Measurements from ENCODE around the gene EPHA8. TPM values are rescaled to one million over a fixed set of nuclear protein-coding genes. Genes with fewer than 3 reads are reported as not detected.

Gene EPHA8
- total and polyA plus RNA-seq, 2 of the 4 experiments (the other 2 are of a cell fraction) = not detected

DNA sequence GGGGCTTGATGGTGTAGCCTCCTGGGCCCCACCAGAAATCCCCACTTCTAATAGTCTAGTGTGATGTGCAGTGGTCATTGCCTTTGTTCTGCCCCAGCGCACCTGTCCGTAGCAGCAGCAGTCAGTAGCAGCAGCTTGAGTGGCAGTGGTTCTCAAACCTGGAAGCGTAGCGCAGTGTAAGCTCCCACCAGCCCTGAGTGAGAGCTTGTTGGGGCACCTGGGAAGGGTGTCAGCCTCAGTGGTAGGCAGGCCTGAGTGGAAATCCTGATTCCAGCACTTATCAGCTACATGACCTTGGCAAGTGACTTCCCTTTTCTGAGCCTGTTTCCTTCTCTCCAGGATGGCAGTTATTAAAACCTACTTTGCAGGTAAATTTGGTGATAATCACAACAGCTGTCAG is 41.6 kb upstream of the EPHA8 start:
- 0 out of 2 replicates have a peak, but pooled peaks cover 2% of the 10 kb centered on the region for H3K9me1 ChIP-seq (ENCODE audit: insufficient read depth, low read length)
- H4K20me1 ChIP-seq (ENCODE audit: insufficient read depth, low read length) = no peaks in the 10 kb centered on the region
- no peak for DNase-seq
- 100% methylated on average over 2 of the region's 4 CpGs; no CpG with 5 or more reads in 1 of the 2 experiments for WGBS, 2 experiments (ENCODE audit: extremely low coverage in 2 of 2, insufficient read length in 1 of 2)
- POLR2A ChIA-PET (ENCODE audit: unreplicated experiment) = no interaction called here
- H3K36me3 ChIP-seq (ENCODE audit: control insufficient read depth, insufficient read depth, low read length) = peaks cover 55% of the 10 kb centered on the region
- TF ChIP-seq RAD21 (IDR thresholded peaks at IDR 0.05; ENCODE audit: low read length) (no peak), NFE2L2 (IDR thresholded peaks at IDR 0.05; ENCODE audit: low read depth, low read length) (no peak), BHLHE40 (IDR thresholded peaks at IDR 0.05; ENCODE audit: low read depth, low read length) (no peak), RFX5 (IDR thresholded peaks at IDR 0.05; ENCODE audit: low read depth, low read length) (no peak), POLR2A (IDR thresholded peaks at IDR 0.05; ENCODE audit: low read depth, low read length) (no peak), MAZ (IDR thresholded peaks at IDR 0.05; ENCODE audit: borderline replicate concordance, low read depth, low read length) (no peak), FOS (IDR thresholded peaks at IDR 0.05; ENCODE audit: low read depth, low read length) (no peak), RCOR1 (IDR thresholded peaks at IDR 0.05; ENCODE audit: insufficient replicate concordance, low read length) (no peak), SMC3 (IDR thresholded peaks at IDR 0.05; ENCODE audit: low read depth, low read length) (no peak), MXI1 (IDR thresholded peaks at IDR 0.05; ENCODE audit: borderline replicate concordance, low read depth, low read length) (no peak)
- TF ChIP-seq, protein P1, sequence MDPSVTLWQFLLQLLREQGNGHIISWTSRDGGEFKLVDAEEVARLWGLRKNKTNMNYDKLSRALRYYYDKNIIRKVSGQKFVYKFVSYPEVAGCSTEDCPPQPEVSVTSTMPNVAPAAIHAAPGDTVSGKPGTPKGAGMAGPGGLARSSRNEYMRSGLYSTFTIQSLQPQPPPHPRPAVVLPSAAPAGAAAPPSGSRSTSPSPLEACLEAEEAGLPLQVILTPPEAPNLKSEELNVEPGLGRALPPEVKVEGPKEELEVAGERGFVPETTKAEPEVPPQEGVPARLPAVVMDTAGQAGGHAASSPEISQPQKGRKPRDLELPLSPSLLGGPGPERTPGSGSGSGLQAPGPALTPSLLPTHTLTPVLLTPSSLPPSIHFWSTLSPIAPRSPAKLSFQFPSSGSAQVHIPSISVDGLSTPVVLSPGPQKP (IDR thresholded peaks at IDR 0.05; ENCODE audit: borderline replicate concordance, low read depth, low read length) = no peak
- TF ChIP-seq, protein P2, sequence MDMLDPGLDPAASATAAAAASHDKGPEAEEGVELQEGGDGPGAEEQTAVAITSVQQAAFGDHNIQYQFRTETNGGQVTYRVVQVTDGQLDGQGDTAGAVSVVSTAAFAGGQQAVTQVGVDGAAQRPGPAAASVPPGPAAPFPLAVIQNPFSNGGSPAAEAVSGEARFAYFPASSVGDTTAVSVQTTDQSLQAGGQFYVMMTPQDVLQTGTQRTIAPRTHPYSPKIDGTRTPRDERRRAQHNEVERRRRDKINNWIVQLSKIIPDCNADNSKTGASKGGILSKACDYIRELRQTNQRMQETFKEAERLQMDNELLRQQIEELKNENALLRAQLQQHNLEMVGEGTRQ (IDR thresholded peaks at IDR 0.05; ENCODE audit: low read depth, low read length) = no peak
- no peak overlapping the region for H3K18ac ChIP-seq (ENCODE audit: low read depth, low read length)
- dilution Hi-C loops (cut with HindIII; ENCODE audit: low sequenced_read_pairs, unreplicated experiment) = no loop called here
- CTCF ChIA-PET = no interaction called here
- no peak overlapping the region for H2BK15ac ChIP-seq (ENCODE audit: low read depth, low read length)
- H3K27me3 ChIP-seq (ENCODE audit: control insufficient read depth, insufficient read depth, low read length) = no peaks in the 10 kb centered on the region
- H2AK5ac ChIP-seq (ENCODE audit: low read depth, low read length) = no peak overlapping the region
- no peak overlapping the region for H4K8ac ChIP-seq (ENCODE audit: low read depth in 2 of 2, low read length in 2 of 2)
- H3K4me1 ChIP-seq (ENCODE audit: control insufficient read depth, insufficient read depth, low read length) = no peaks in the 10 kb centered on the region
- H2BK20ac ChIP-seq (ENCODE audit: low read depth, low read length) = no peak overlapping the region
- H3K79me1 ChIP-seq (ENCODE audit: low read depth in 1 of 2, low read length in 2 of 2) = no peaks in the 10 kb centered on the region
- in situ Hi-C loops (cut with MboI; ENCODE audit: low sequenced_read_pairs) = no loop called here
- no peak overlapping the region for H2AFZ ChIP-seq (replicated peaks; ENCODE audit: low read length, poor library complexity)
- H4K91ac ChIP-seq (ENCODE audit: insufficient read depth, low read depth, low read length) = no peak overlapping the region
- no peak overlapping the region for H3K4me3 ChIP-seq (ENCODE audit: insufficient read depth, low read depth, low read length)
- no peak overlapping the region for H3K14ac ChIP-seq (replicated peaks; ENCODE audit: low read depth, low read length)
- H2BK5ac ChIP-seq (ENCODE audit: low read depth, low read length, poor library complexity, severe bottlenecking) = no peak overlapping the region
- H4K5ac ChIP-seq (ENCODE audit: low read depth, low read length) = no peak overlapping the region
- H3K56ac ChIP-seq (ENCODE audit: extremely low read depth, insufficient read depth, low read length) = no peak overlapping the region
- intact Hi-C loops (cut with micrococcal nuclease) = no loop called here
- no peak overlapping the region for H3K23ac ChIP-seq (ENCODE audit: low read depth, low read length)
- no peak overlapping the region for H2BK120ac ChIP-seq (ENCODE audit: low read depth, low read length)
- no peak for ATAC-seq (ENCODE audit: low read depth)
- BruUV-seq (replicated peaks) = no TSS peak
- H2AK9ac ChIP-seq (replicated peaks; ENCODE audit: low read depth, low read length, poor library complexity) = no peak overlapping the region
- no peak overlapping the region for H3K27ac ChIP-seq (ENCODE audit: insufficient read depth, low read length)
- no peak overlapping the region for H3K9ac ChIP-seq (ENCODE audit: low read depth, low read length)
- H3K4ac ChIP-seq (ENCODE audit: low read depth, low read length) = no peak overlapping the region
- H3K4me2 ChIP-seq (ENCODE audit: low read depth, low read length) = no peak overlapping the region
- H3K9me3 ChIP-seq (ENCODE audit: control insufficient read depth, insufficient read depth, low read length) = no peaks in the 10 kb centered on the region
